DOHH2 (cell line): Measurements from ENCODE around the gene TTLL3.

ENCODE experiments used
- CTCF ChIP-seq: fragments of 200-600 bp; sonication (generic); IDR thresholded peaks from one replicate; pipeline ENCODE4 v1.5.1; 2014; ENCODE audit warnings: antibody characterized with exemption, mild to moderate bottlenecking, low read depth, low read length; ENCODE audit not compliant: poor library complexity, severe bottlenecking
- EZH2phosphoT487 ChIP-seq: fragments of 200-600 bp; sonication (generic); IDR thresholded peaks from 2 replicates; pipeline ENCODE4 v1.6.1; 2017; ENCODE audit warnings: borderline replicate concordance, mild to moderate bottlenecking, antibody characterized with exemption, low read length, moderate library complexity, mixed read lengths

- TF ChIP-seq CTCF (no peak), EZH2phosphoT487 (no peak)
Measured at GRCh38 chr3:9834520-9835380, 24.7 kb downstream of the TTLL3 start.
